Activated CD4-positive, alpha-beta memory T cell treated with anti-CD3 and anti-CD28 coated beads, Interleukin-2, amount 10 ng/mL, durations not matched to agents 7 days and 5 days (primary cell): Measurements from ENCODE around the gene ZBTB33. TPM values are rescaled to one million over a fixed set of nuclear protein-coding genes. Genes with fewer than 3 reads are reported as not detected.

ENCODE experiments used
- CTCF ChIA-PET: fragments of 350-600 bp; sonication (Branson Sonifier 250); formaldehyde crosslinking; loops from one replicate; lab custom pipeline; 2021; ENCODE audit warnings: antibody characterized with exemption, inconsistent platforms; lab: Charles Lee
- POLR2A ChIA-PET: fragments of 350-600 bp; sonication (Branson Sonifier 250); formaldehyde crosslinking; loops from one replicate; lab custom pipeline; 2021; ENCODE audit warnings: antibody characterized with exemption; lab: Charles Lee
- DNase-seq: peaks from one replicate; pipeline ENCODE4 v3.0.0-alpha.2; 2020
- H3K27ac Mint-ChIP-seq: one replicate; pipeline ENCODE4 v1.8.0; 2021; ENCODE audit warnings: mild to moderate bottlenecking, mixed read lengths
- H3K27me3 Mint-ChIP-seq: one replicate; pipeline ENCODE4 v1.8.0; 2021; ENCODE audit warnings: mixed read lengths
- H3K36me3 Mint-ChIP-seq: one replicate; pipeline ENCODE4 v1.8.0; 2021; ENCODE audit warnings: low read depth, mixed read lengths
- H3K4me1 Mint-ChIP-seq: one replicate; pipeline ENCODE4 v1.8.0; 2021; ENCODE audit warnings: mixed read lengths
- H3K4me3 Mint-ChIP-seq: one replicate; pipeline ENCODE4 v1.8.0; 2021; ENCODE audit warnings: mild to moderate bottlenecking, mixed read lengths
- H3K9me3 Mint-ChIP-seq: one replicate; pipeline ENCODE4 v1.8.0; 2021; ENCODE audit warnings: mixed read lengths
- total RNA-seq, 2 experiments: library from RNA; stranded (reverse); gene quantifications; one replicate each; pipeline ENCODE4 v1.2.3, GENCODE V29; 2021

ZBTB33 gene
- total RNA-seq, 2 experiments from 2014 or later: 17.9 to 19.5 TPM

DNA sequence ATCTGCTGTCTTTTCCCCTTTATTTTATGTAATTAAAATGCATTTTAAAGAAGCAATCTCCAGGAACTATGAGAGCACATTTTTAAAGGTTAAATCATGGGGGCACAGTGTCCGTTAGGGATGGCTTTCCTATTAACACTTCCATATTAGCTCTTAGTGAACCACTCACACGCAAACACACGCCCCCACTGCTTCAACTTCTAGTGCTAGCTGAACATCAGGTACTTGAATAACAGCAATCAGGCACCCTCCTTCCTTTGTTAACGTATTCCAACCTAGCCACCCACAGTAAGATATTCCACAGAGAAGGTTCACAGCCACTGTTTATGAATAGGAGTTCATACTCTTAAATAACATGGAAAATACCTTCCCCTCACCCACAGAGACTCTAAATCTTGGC is 51.3 kb downstream of the ZBTB33 start:
- Mint-ChIP-seq H3K36me3 (no peaks in the 10 kb centered on the region), H3K4me1 (peaks cover 42% of the 10 kb centered on the region), H3K27me3 (no peaks in the 10 kb centered on the region), H3K4me3 (peak overlapping the region; percentile 19), H3K9me3 (no peaks in the 10 kb centered on the region), H3K27ac (peak overlapping the region; percentile 13)
- POLR2A ChIA-PET: interaction anchor here (0.7 to 1.7 kb wide), 3 partner anchors 12 to 51 kb away, joined by 3 to 9 read pairs (median 3); partner anchors contain the start of gene ZBTB33
- DNase-seq: no peak
- CTCF ChIA-PET: interaction anchor here (1.1 to 2.8 kb wide), 2 partner anchors 8 to 51 kb away, joined by 4 to 11 read pairs; partner anchors contain the start of gene ZBTB33

- H3K27me3 Mint-ChIP-seq: no peaks in the 10 kb centered on the region
- no peaks in the 10 kb centered on the region for H3K9me3 Mint-ChIP-seq
- ChIA-PET CTCF (interaction anchor here (1.1 kb wide), 1 partner anchor 52 kb away, joined by 4 read pairs; the partner anchor contains the start of gene ZBTB33), POLR2A (interaction anchor here (1.7 kb wide), 1 partner anchor 52 kb away, joined by 9 read pairs; the partner anchor contains the start of gene ZBTB33)
- DNase-seq: peak; percentile 76
- peaks cover 47% of the 10 kb centered on the region for H3K4me1 Mint-ChIP-seq
- H3K4me3 Mint-ChIP-seq: peak overlapping the region; percentile 19
- peak overlapping the region; percentile 13 for H3K27ac Mint-ChIP-seq
- H3K36me3 Mint-ChIP-seq: no peaks in the 10 kb centered on the region
Measured at GRCh38 chrX:120302434-120302833, 51.8 kb downstream of the ZBTB33 start.

- no peak for DNase-seq
- Mint-ChIP-seq H3K4me1 (peaks cover 57% of the 10 kb centered on the region), H3K9me3 (no peaks in the 10 kb centered on the region), H3K4me3 (no peak overlapping the region), H3K27me3 (peaks cover 10% of the 10 kb centered on the region), H3K27ac (no peak overlapping the region), H3K36me3 (no peaks in the 10 kb centered on the region)
- POLR2A ChIA-PET: no interaction called here
- CTCF ChIA-PET: interaction anchor here (1.0 kb wide), 1 partner anchor 53 kb away, joined by 3 read pairs; the partner anchor contains the start of gene ZBTB33
Measured at GRCh38 chrX:120304256-120304655, 53.6 kb downstream of the ZBTB33 start.

- CTCF ChIA-PET: no interaction called here
- Mint-ChIP-seq H3K9me3 (no peaks in the 10 kb centered on the region), H3K36me3 (peaks cover 4% of the 10 kb centered on the region), H3K4me1 (peaks cover 59% of the 10 kb centered on the region), H3K27ac (no peak overlapping the region), H3K4me3 (no peak overlapping the region), H3K27me3 (peaks cover 23% of the 10 kb centered on the region)
- POLR2A ChIA-PET: interaction anchor here (1.5 kb wide), 1 partner anchor 55 kb away, joined by 7 read pairs; the partner anchor contains the start of gene ZBTB33
- no peak for DNase-seq
Measured at GRCh38 chrX:120305531-120306141, 55.0 kb downstream of the ZBTB33 start.

DNA sequence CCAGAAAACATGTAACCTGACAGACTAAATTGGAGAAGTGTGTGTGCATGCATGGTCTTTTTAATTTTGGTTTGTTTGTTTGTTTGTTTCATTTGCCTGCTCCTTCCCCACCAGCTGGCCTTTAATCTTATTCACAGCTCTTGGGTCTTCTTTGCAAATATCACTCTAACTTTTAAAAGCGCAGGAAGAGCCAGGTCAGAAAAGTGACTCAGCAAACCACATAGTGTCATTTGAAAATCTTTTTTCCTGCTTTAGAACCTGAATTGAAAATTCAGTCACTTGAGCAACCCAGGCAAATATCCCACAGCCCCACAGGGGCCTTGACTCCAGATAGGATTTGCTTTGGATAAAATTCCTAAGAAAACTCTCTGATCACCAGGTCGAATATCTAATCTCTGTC is 56.0 kb downstream of the ZBTB33 start:
- H3K36me3 Mint-ChIP-seq: peaks cover 4% of the 10 kb centered on the region
- ChIA-PET CTCF (no interaction called here), POLR2A (interaction anchor here (1.5 kb wide), 1 partner anchor 56 kb away, joined by 7 read pairs; the partner anchor contains the start of gene ZBTB33)
- no peak overlapping the region for H3K4me3 Mint-ChIP-seq
- peaks cover 30% of the 10 kb centered on the region for H3K27me3 Mint-ChIP-seq
- DNase-seq: no peak
- H3K4me1 Mint-ChIP-seq: peaks cover 55% of the 10 kb centered on the region
- H3K27ac Mint-ChIP-seq: peak overlapping the region; percentile 59
- H3K9me3 Mint-ChIP-seq: no peaks in the 10 kb centered on the region

Other genes starting within 250 kb of the ZBTB33 start
- not detected for gene RHOXF2B, start 173.1 kb upstream of the ZBTB33 start, total RNA-seq
- gene RHOXF1, start 134.9 kb upstream of the ZBTB33 start, total RNA-seq: not detected
- gene RHOXF2, start 92.2 kb upstream of the ZBTB33 start, total RNA-seq: not detected
- gene TMEM255A, start 60.6 kb downstream of the ZBTB33 start, total RNA-seq: not detected
- not detected for gene ATP1B4, start 111.3 kb downstream of the ZBTB33 start, total RNA-seq
- gene LAMP2, start 218.5 kb downstream of the ZBTB33 start, total RNA-seq: 10 to 100 TPM; 59.4 to 60.3 TPM